GM19351 (cell line): ENCODE results near the gene PHF12.

ENCODE experiments used
- ATAC-seq: cut with Tn5 transposase; IDR thresholded peaks from one replicate; pipeline ENCODE4 v1.9.1; 2021; ENCODE audit warnings: mild to moderate bottlenecking, moderate library complexity; ENCODE audit not compliant: unreplicated experiment

Gene PHF12

GRCh38 chr17:28956112-28956511, 4.8 kb upstream of the PHF12 start:
- no peak for ATAC-seq

- ATAC-seq = no peak
These were observed 4.1 kb upstream of the PHF12 start for GRCh38 chr17:28955408-28955807.

GRCh38 chr17:28954886-28955285, 3.6 kb upstream of the PHF12 start:
- ATAC-seq = no peak

GRCh38 chr17:28953444-28954118, 2.3 kb upstream of the PHF12 start:
- no peak for ATAC-seq

- peak; percentile 63 for ATAC-seq
These were observed 965 bp upstream of the PHF12 start for GRCh38 chr17:28951991-28952975.

GRCh38 chr17:28950752-28951427, 428 bp downstream of the PHF12 start:
- no peak for ATAC-seq

GRCh38 chr17:28950017-28950751, 1.1 kb downstream of the PHF12 start:
- ATAC-seq = no peak

GRCh38 chr17:28949185-28950016, 1.9 kb downstream of the PHF12 start:
- no peak for ATAC-seq

GRCh38 chr17:28948873-28949184, 2.5 kb downstream of the PHF12 start:
- no peak for ATAC-seq

- ATAC-seq = no peak
These were observed 3.0 kb downstream of the PHF12 start for GRCh38 chr17:28948342-28948741.

GRCh38 chr17:28947639-28948038, 3.7 kb downstream of the PHF12 start:
- no peak for ATAC-seq

- ATAC-seq = no peak
These were observed 5.1 kb downstream of the PHF12 start for GRCh38 chr17:28946239-28946638.

GRCh38 chr17:28944862-28945741, 6.2 kb downstream of the PHF12 start:
- ATAC-seq = no peak

- ATAC-seq = no peak
These were observed 7.0 kb downstream of the PHF12 start for GRCh38 chr17:28944343-28944742.

- ATAC-seq = no peak
These were observed 8.4 kb downstream of the PHF12 start for GRCh38 chr17:28942925-28943324.

GRCh38 chr17:28941251-28941650, 10.1 kb downstream of the PHF12 start:
- ATAC-seq = no peak

- ATAC-seq = no peak
These were observed 10.6 kb downstream of the PHF12 start for GRCh38 chr17:28940675-28941074.

- ATAC-seq = no peak
These were observed 11.2 kb downstream of the PHF12 start for GRCh38 chr17:28940142-28940541.

- ATAC-seq = no peak
These were observed 12.8 kb downstream of the PHF12 start for GRCh38 chr17:28938552-28938951.
